K562 (cell line): ENCODE results near the gene UBXN6. TPM values are rescaled to one million over a fixed set of nuclear protein-coding genes. Genes with fewer than 3 reads are reported as not detected.
A peak's percentile ranks its signal among the peaks of the same experiment; 100 is the strongest.

ENCODE experiments used
- microRNA-seq: library from miRNA; unstranded; fragments of <30 nt; microRNA quantifications from one replicate; pipeline ENCODE4, GENCODE V29; 2018; ENCODE audit warnings: borderline microRNAs expressed
- polyA plus RNA-seq, 8 experiments: library from polyadenylated mRNA; depleted of rRNA in 4 of 8; stranded (reverse) in 5 of 8; unstranded in 3 of 8; fragments of >200 nt; fragmentation: Nextera tagmentation in 2 of 8; fragmentation: Illumina TruSeq in 1 of 8; extraction: Ambion mirVana in 2 of 8; extraction: Trizol in 1 of 8; gene quantifications; 2 replicates each; pipeline versions ENCODE4 v1.2.1 to v1.2.3, GENCODE V29; 2011 to 2014; ENCODE audit warnings: inconsistent platforms in 1 of 8, missing spikeins in 1 of 8
- small RNA-seq: library from RNA; depleted of rRNA; stranded (forward); fragments of <200 nt; gene quantifications from one replicate; pipeline ENCODE3, GENCODE V24; 2014
- total RNA-seq, 7 experiments: library from RNA; depleted of rRNA in 6 of 7; stranded (reverse); fragments of >200 nt in 6 of 7; fragmentation: Illumina TruSeq in 2 of 7; extraction: Trizol in 2 of 7; gene quantifications; 2 replicates each; pipeline versions ENCODE4 v1.2.1 to v1.2.3, GENCODE V29; 2011 to 2021; ENCODE audit warnings: low replicate concordance in 1 of 7

The UBXN6 gene
- total and polyA plus RNA-seq, 9 of the 15 experiments (the other 6 are each of a cell fraction or from before 2014, with no cell fraction given), result 0.48 to 90.2 (median 29.5) TPM

Small RNA genes within 50 kb of the gene (microRNA-seq; reads per million reads assigned to microRNA genes)
- gene MIR4746, result 3.6 reads per million, percentile 40 among the genes with 10 or more reads in this experiment

Small RNA genes within 50 kb of the gene (small RNA-seq; reads per million reads assigned to genes)
- not detected for gene MIR4746

Other genes starting within 250 kb of the UBXN6 start
Only the 7 nearest of the 16 such genes appear.
- 48.0 and 60.1 TPM in 2 replicates for gene SH3GL1, start 57.2 kb downstream of the UBXN6 start, total RNA-seq (2014; rRNA removed)
- gene SH3GL1, start 57.2 kb downstream of the UBXN6 start, total RNA-seq (2014; rRNA removed; fragmentation: Illumina TruSeq; extraction: Trizol), result 6.1 and 9.4 TPM in 2 replicates
- gene SH3GL1, start 57.2 kb downstream of the UBXN6 start, total RNA-seq (2015; rRNA removed; fragmentation: Illumina TruSeq; extraction: Trizol), result 28.6 and 29.1 TPM in 2 replicates
- gene SH3GL1, start 57.2 kb downstream of the UBXN6 start, total RNA-seq (2021), result 72.0 and 75.3 TPM in 2 replicates
- 25.7 and 44.0 TPM in 2 replicates for gene SH3GL1, start 57.2 kb downstream of the UBXN6 start, polyA plus RNA-seq (2011; rRNA removed)
- 25.5 and 57.0 TPM in 2 replicates for gene SH3GL1, start 57.2 kb downstream of the UBXN6 start, polyA plus RNA-seq (2014; fragmentation: Illumina TruSeq; extraction: Trizol)
- 1 to 10 TPM; 1.7 to 2.1 TPM for gene SH3GL1, start 57.2 kb downstream of the UBXN6 start, polyA plus RNA-seq (2014; fragmentation: Nextera tagmentation; extraction: Ambion mirVana)
- 58.5 and 64.7 TPM in 2 replicates for gene SH3GL1, start 57.2 kb downstream of the UBXN6 start, polyA plus RNA-seq (2014; rRNA removed)
- gene CHAF1A, start 55.2 kb downstream of the UBXN6 start, total RNA-seq (2014; rRNA removed), result 61.1 and 78.3 TPM in 2 replicates
- 32.5 and 42.6 TPM in 2 replicates for gene CHAF1A, start 55.2 kb downstream of the UBXN6 start, total RNA-seq (2014; rRNA removed; fragmentation: Illumina TruSeq; extraction: Trizol)
- gene CHAF1A, start 55.2 kb downstream of the UBXN6 start, total RNA-seq (2015; rRNA removed; fragmentation: Illumina TruSeq; extraction: Trizol), result 51.4 and 51.8 TPM in 2 replicates
- 78.6 and 86.9 TPM in 2 replicates for gene CHAF1A, start 55.2 kb downstream of the UBXN6 start, total RNA-seq (2021)
- gene CHAF1A, start 55.2 kb downstream of the UBXN6 start, polyA plus RNA-seq (2011; rRNA removed), result 32.0 and 35.3 TPM in 2 replicates
- gene CHAF1A, start 55.2 kb downstream of the UBXN6 start, polyA plus RNA-seq (2014; fragmentation: Illumina TruSeq; extraction: Trizol), result 45.2 and 59.3 TPM in 2 replicates
- 1 to 10 TPM; 1.6 to 2.1 TPM for gene CHAF1A, start 55.2 kb downstream of the UBXN6 start, polyA plus RNA-seq (2014; fragmentation: Nextera tagmentation; extraction: Ambion mirVana)
- gene CHAF1A, start 55.2 kb downstream of the UBXN6 start, polyA plus RNA-seq (2014; rRNA removed), result 65.4 and 73.4 TPM in 2 replicates
- gene HDGFL2, start 14.5 kb upstream of the UBXN6 start, total RNA-seq (2014; rRNA removed), result 48.7 and 61.7 TPM in 2 replicates
- 10.7 and 12.3 TPM in 2 replicates for gene HDGFL2, start 14.5 kb upstream of the UBXN6 start, total RNA-seq (2014; rRNA removed; fragmentation: Illumina TruSeq; extraction: Trizol)
- gene HDGFL2, start 14.5 kb upstream of the UBXN6 start, total RNA-seq (2015; rRNA removed; fragmentation: Illumina TruSeq; extraction: Trizol), result 27.9 and 29.4 TPM in 2 replicates
- 39.7 and 45.9 TPM in 2 replicates for gene HDGFL2, start 14.5 kb upstream of the UBXN6 start, total RNA-seq (2021)
- gene HDGFL2, start 14.5 kb upstream of the UBXN6 start, polyA plus RNA-seq (2011; rRNA removed), result 14.3 and 21.1 TPM in 2 replicates
- gene HDGFL2, start 14.5 kb upstream of the UBXN6 start, polyA plus RNA-seq (2014; fragmentation: Illumina TruSeq; extraction: Trizol), result 16.0 and 27.4 TPM in 2 replicates
- gene HDGFL2, start 14.5 kb upstream of the UBXN6 start, polyA plus RNA-seq (2014; fragmentation: Nextera tagmentation; extraction: Ambion mirVana), result under 1 TPM; 0.13 to 0.21 TPM
- 39.7 and 50.8 TPM in 2 replicates for gene HDGFL2, start 14.5 kb upstream of the UBXN6 start, polyA plus RNA-seq (2014; rRNA removed)
- 0.08 and 0.14 TPM in 2 replicates for gene PLIN4, start 60.7 kb upstream of the UBXN6 start, total RNA-seq (2014; rRNA removed)
- 0.04 TPM in 1 of 2 replicates, not detected in the other for gene PLIN4, start 60.7 kb upstream of the UBXN6 start, total RNA-seq (2014; rRNA removed; fragmentation: Illumina TruSeq; extraction: Trizol)
- gene PLIN4, start 60.7 kb upstream of the UBXN6 start, total RNA-seq (2015; rRNA removed; fragmentation: Illumina TruSeq; extraction: Trizol), result 0.04 TPM in 1 of 2 replicates, not detected in the other
- 0.09 TPM in 2 replicates for gene PLIN4, start 60.7 kb upstream of the UBXN6 start, total RNA-seq (2021)
- gene PLIN4, start 60.7 kb upstream of the UBXN6 start, polyA plus RNA-seq (2011; rRNA removed), result 0.06 and 0.12 TPM in 2 replicates
- gene PLIN4, start 60.7 kb upstream of the UBXN6 start, polyA plus RNA-seq (2014; fragmentation: Illumina TruSeq; extraction: Trizol), result 0.04 and 0.08 TPM in 2 replicates
- gene PLIN4, start 60.7 kb upstream of the UBXN6 start, polyA plus RNA-seq (2014; fragmentation: Nextera tagmentation; extraction: Ambion mirVana), result not detected
- gene PLIN4, start 60.7 kb upstream of the UBXN6 start, polyA plus RNA-seq (2014; rRNA removed), result 0.07 and 0.16 TPM in 2 replicates
- 0.50 and 0.86 TPM in 2 replicates for gene PLIN5, start 77.4 kb upstream of the UBXN6 start, total RNA-seq (2014; rRNA removed)
- gene PLIN5, start 77.4 kb upstream of the UBXN6 start, total RNA-seq (2014; rRNA removed; fragmentation: Illumina TruSeq; extraction: Trizol), result 0.15 and 0.26 TPM in 2 replicates
- 0.07 TPM in 1 of 2 replicates, not detected in the other for gene PLIN5, start 77.4 kb upstream of the UBXN6 start, total RNA-seq (2015; rRNA removed; fragmentation: Illumina TruSeq; extraction: Trizol)
- 1.3 TPM in 2 replicates for gene PLIN5, start 77.4 kb upstream of the UBXN6 start, total RNA-seq (2021)
- gene PLIN5, start 77.4 kb upstream of the UBXN6 start, polyA plus RNA-seq (2011; rRNA removed), result 1.3 and 1.6 TPM in 2 replicates
- gene PLIN5, start 77.4 kb upstream of the UBXN6 start, polyA plus RNA-seq (2014; fragmentation: Illumina TruSeq; extraction: Trizol), result 0.54 and 0.62 TPM in 2 replicates
- under 1 TPM; 0.04 TPM for gene PLIN5, start 77.4 kb upstream of the UBXN6 start, polyA plus RNA-seq (2014; fragmentation: Nextera tagmentation; extraction: Ambion mirVana)
- 0.85 and 0.94 TPM in 2 replicates for gene PLIN5, start 77.4 kb upstream of the UBXN6 start, polyA plus RNA-seq (2014; rRNA removed)
- 8.4 and 10.6 TPM in 2 replicates for gene LRG1, start 82.2 kb upstream of the UBXN6 start, total RNA-seq (2014; rRNA removed)
- 3.8 and 4.6 TPM in 2 replicates for gene LRG1, start 82.2 kb upstream of the UBXN6 start, total RNA-seq (2014; rRNA removed; fragmentation: Illumina TruSeq; extraction: Trizol)
- 9.4 and 9.5 TPM in 2 replicates for gene LRG1, start 82.2 kb upstream of the UBXN6 start, total RNA-seq (2015; rRNA removed; fragmentation: Illumina TruSeq; extraction: Trizol)
- 11.5 and 11.7 TPM in 2 replicates for gene LRG1, start 82.2 kb upstream of the UBXN6 start, total RNA-seq (2021)
- 10.9 and 11.9 TPM in 2 replicates for gene LRG1, start 82.2 kb upstream of the UBXN6 start, polyA plus RNA-seq (2011; rRNA removed)
- 8.7 and 12.6 TPM in 2 replicates for gene LRG1, start 82.2 kb upstream of the UBXN6 start, polyA plus RNA-seq (2014; fragmentation: Illumina TruSeq; extraction: Trizol)
- gene LRG1, start 82.2 kb upstream of the UBXN6 start, polyA plus RNA-seq (2014; fragmentation: Nextera tagmentation; extraction: Ambion mirVana), result 1 to 10 TPM; 1.5 to 5.1 TPM
- 11.9 and 12.3 TPM in 2 replicates for gene LRG1, start 82.2 kb upstream of the UBXN6 start, polyA plus RNA-seq (2014; rRNA removed)
- gene SEMA6B, start 101.9 kb upstream of the UBXN6 start, total RNA-seq (2014; rRNA removed), result 2.5 and 2.7 TPM in 2 replicates
- gene SEMA6B, start 101.9 kb upstream of the UBXN6 start, total RNA-seq (2014; rRNA removed; fragmentation: Illumina TruSeq; extraction: Trizol), result 0.57 and 0.65 TPM in 2 replicates
- gene SEMA6B, start 101.9 kb upstream of the UBXN6 start, total RNA-seq (2015; rRNA removed; fragmentation: Illumina TruSeq; extraction: Trizol), result 0.83 and 1.1 TPM in 2 replicates
- 3.7 and 4.6 TPM in 2 replicates for gene SEMA6B, start 101.9 kb upstream of the UBXN6 start, total RNA-seq (2021)
- 2.6 and 4.9 TPM in 2 replicates for gene SEMA6B, start 101.9 kb upstream of the UBXN6 start, polyA plus RNA-seq (2011; rRNA removed)
- gene SEMA6B, start 101.9 kb upstream of the UBXN6 start, polyA plus RNA-seq (2014; fragmentation: Illumina TruSeq; extraction: Trizol), result 1.4 and 2.7 TPM in 2 replicates
- not detected for gene SEMA6B, start 101.9 kb upstream of the UBXN6 start, polyA plus RNA-seq (2014; fragmentation: Nextera tagmentation; extraction: Ambion mirVana)
- gene SEMA6B, start 101.9 kb upstream of the UBXN6 start, polyA plus RNA-seq (2014; rRNA removed), result 1.7 and 3.8 TPM in 2 replicates